ENCODE data around the gene OR13C9.
"Not testable (repeated sequence)": the region's sequence is repeated elsewhere in the genome, so short reads cannot be mapped to it uniquely, and the experiment has no call there.

OR13C9 gene

GRCh38 chr9:104618104-104618503, at the start of gene OR13C9:
Gene OR13C9, minus strand, starts transcription at chr9:104618204. Its CDS starts 0 bp downstream, at chr9:104618204.
- DNase-seq (ENCODE audit: low read depth in 2 of 2), result no peak

GRCh38 chr9:104658496-104659195, 40.6 kb upstream of the OR13C9 start:
- no peak for DNase-seq (ENCODE audit: low read depth in 2 of 2)

GRCh38 chr9:104635456-104635855, 17.5 kb upstream of the OR13C9 start:
- DNase-seq (ENCODE audit: low read depth in 2 of 2), result no peak

DNA sequence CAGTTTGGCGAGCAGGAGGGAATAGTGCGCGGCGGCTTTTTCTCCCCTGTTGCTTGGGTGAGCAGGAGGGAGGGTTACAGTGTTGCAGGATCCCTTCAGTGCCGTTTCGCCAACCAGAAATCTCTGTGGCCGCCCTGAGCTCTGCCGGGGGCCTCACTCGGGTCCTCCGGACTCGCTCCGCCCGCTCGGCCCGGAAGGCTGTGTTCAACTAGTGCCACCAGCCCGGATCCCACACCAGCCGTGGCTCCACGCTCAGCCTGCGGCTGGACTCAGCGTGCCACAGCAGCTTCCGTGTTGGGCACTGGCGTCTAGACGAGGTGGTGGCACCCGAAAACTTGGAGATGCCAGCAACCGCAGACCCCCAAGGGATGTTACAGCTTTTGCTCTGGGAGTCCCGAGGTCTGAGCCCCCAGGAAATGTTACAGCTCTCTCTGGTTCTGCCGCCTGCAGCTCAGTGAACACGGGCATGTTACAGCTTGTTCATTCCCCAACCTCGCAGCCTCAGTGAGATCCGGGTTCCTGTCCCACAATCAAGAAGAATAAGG, 16.0 kb upstream of the OR13C9 start:
- DNase-seq (ENCODE audit: low read depth in 2 of 2), result no peak

DNA sequence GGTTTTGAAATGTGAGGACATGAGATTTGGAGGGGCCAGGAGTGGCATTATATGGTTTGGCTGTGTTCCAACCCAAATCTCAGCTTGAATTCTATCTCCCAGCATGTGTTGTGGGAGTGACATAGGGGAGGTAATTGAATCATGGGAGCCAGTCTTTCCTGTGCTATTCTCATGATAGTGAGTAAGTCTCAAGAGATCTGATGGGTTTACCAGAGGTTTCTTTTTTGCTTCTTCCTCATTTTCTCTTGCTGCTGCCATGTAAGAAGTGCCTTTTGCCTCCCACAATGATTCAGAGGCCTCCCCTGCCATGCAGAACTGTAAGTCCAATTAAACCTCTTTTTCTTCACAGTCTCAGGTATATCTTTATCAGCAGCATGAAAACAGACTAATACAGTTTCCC, 8.0 kb upstream of the OR13C9 start:
- not testable (repeated sequence) for DNase-seq (ENCODE audit: low read depth in 2 of 2)

- no peak for DNase-seq (ENCODE audit: low read depth in 2 of 2)
Measured at GRCh38 chr9:104617418-104617817, 586 bp downstream of the OR13C9 start.

DNA sequence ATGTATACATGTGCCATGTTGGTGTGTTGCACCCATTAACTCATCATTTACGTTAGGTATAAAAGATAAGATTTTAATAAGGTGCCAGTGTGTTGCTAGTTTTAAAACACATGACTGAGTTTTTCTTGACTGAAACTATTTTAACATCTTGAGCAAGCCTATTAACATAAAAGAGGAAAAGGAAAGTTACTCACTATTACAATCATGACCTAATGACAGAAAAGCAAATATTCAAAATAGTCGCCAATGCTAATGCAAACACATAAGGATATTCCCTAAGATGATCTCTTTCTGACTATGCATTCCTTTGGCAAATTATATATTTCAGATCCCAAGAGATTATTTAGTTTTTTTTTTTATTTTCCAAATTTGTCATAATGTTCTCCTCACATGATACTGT, 6.8 kb downstream of the OR13C9 start:
- no peak for DNase-seq (ENCODE audit: low read depth in 2 of 2)

- no peak for DNase-seq (ENCODE audit: low read depth in 2 of 2)
Measured at GRCh38 chr9:104608336-104608735, 9.7 kb downstream of the OR13C9 start.

DNA sequence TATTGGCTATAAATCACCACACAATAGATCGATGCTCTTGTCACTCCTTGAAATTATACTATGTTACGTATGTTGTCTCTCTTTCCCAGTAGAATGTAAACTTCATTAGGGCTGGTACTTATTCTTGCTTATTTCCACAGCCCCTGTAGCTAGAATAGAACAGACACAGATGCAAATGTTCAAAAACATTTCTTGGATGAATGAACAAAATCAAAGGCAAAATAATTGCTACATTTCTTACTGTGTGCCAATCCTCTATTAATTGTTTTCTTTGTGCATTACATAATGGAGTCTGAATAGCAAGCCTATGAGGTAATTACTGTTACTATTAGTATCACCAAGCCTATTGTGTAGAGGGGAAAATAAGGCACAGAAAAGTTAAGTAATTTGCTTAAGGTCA, 11.9 kb downstream of the OR13C9 start:
- DNase-seq (ENCODE audit: low read depth in 2 of 2), result no peak

- DNase-seq (ENCODE audit: low read depth in 2 of 2), result not testable (repeated sequence)
Measured at GRCh38 chr9:104605527-104605926, 12.5 kb downstream of the OR13C9 start, which contains the start of gene OR13C2. Gene OR13C2, minus strand, starts transcription at chr9:104605627. Its CDS starts 0 bp downstream, at chr9:104605627.

DNA sequence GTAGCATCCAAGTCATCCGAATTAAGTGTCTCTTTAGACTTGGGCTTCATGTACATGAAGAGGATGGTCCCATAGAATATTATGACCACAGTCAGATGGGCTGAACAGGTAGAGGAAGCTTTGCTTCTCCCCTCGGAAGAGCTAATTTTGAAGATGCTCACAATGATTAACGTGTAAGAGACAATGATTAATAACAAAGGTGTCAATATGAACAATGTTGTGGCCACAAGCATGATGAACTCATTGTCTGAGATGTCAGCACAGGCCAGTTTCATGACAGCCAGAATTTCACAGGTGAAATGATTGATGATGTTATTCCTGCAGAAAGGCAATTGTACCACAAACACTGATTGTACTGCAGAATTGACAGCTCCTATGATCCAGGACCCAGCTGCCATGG, 13.2 kb downstream of the OR13C9 start:
- no peak for DNase-seq (ENCODE audit: low read depth in 2 of 2)

DNA sequence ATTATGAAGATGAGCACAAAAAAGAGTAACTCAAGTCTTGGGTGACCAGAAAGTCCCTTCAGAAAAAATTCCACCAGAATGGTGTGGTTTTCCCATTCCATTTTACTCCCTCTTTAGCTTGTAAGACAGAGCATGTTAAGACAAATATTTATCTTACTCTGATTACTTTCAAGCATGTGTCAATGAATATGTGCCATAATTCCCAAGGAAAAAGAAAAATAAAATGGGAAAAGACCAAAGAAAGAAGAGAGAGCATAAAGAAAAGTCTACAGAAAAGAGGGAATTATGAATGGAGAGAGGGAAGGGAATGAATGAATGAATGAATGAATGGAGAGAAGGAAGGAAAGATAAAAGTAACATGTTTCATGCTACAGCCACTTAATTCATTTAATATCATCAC, 18.7 kb downstream of the OR13C9 start, which contains the start of gene OR13C5:
Gene OR13C5, minus strand, starts transcription at position 101 of the 400 bp plus-strand sequence. Its CDS starts 0 bp downstream, at position 101.
- not testable (repeated sequence) for DNase-seq (ENCODE audit: low read depth in 2 of 2)

DNA sequence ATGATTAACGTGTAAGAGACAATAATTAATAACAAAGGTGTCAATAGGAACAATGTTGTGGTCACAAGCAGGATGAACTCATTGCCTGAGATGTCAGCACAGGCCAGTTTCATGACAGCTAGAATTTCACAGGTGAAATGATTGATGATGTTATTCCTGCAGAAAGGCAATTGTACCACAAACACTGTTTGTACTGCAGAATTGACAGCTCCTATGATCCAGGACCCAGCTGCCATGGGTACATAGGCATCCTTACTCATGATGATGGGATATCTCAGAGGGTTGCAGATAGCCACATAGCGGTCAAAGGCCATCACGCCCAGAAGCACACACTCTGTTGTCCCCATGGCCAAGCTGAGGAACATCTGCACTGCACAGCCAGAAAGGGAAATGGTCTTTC, 19.3 kb downstream of the OR13C9 start:
- not testable (repeated sequence) for DNase-seq (ENCODE audit: low read depth in 2 of 2)

DNA sequence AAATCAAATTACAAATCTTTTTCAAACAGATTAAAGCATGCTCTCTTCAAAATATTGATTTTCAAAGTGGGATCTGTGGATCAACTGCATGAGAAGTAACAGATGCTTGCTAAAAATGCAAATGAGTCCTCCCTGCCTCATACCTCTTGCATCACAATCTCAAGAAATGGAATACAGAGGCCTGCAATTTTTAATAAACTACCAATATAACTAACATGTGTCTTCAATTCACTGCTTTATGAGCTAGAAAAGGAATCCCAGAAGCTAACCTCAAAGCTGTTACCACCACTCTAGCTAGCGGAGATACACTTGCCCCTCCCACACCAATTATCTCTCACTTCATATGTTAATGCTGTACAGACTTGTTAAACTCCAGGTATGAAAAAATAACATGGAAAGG, 28.4 kb downstream of the OR13C9 start:
- DNase-seq (ENCODE audit: low read depth in 2 of 2), result no peak

- no peak for DNase-seq (ENCODE audit: low read depth in 2 of 2)
Measured at GRCh38 chr9:104586496-104587180, 31.4 kb downstream of the OR13C9 start.

- DNase-seq (ENCODE audit: low read depth in 2 of 2), result no peak
Measured at GRCh38 chr9:104580562-104580961, 37.4 kb downstream of the OR13C9 start.

- DNase-seq (ENCODE audit: low read depth in 2 of 2), result no peak
Measured at GRCh38 chr9:104577263-104577662, 40.7 kb downstream of the OR13C9 start.

DNA sequence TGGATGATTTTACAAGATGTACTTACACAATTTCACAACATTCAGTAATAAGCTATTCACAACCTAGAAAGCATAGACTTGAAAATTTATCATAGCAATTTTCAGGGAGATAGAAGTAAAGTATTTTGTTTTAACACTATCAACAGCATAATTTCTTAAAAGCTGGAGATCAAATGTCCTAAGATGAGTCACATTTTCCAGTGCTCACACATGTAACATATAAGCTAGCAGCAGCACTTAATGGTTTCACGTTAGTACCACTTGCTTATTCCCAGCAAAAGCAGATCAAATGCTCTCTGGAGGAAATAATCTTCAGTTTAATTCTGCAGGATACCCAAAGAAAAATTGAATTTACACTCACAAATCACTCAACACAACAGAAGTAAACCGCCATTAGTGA, 42.5 kb downstream of the OR13C9 start:
- no peak for DNase-seq (ENCODE audit: low read depth in 2 of 2)

DNA sequence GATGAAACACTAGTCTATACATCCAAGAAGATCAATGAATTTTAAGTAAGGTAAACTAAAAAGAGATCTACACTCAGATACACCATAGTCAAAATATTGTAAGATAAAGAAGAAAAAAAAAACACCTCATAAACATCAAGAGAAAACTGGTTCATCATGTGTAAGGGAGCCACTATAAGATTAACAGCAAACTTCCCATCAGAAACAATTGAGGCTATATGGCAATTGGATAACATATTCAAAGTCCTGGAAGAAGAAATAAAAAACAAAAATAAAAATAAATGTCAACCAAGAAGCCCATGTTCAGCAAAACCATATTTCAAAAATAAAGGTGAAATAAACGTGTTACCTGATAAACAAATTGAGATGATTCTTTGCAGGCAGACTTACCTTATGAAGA, 45.4 kb downstream of the OR13C9 start:
- DNase-seq (ENCODE audit: low read depth in 2 of 2), result no peak

DNA sequence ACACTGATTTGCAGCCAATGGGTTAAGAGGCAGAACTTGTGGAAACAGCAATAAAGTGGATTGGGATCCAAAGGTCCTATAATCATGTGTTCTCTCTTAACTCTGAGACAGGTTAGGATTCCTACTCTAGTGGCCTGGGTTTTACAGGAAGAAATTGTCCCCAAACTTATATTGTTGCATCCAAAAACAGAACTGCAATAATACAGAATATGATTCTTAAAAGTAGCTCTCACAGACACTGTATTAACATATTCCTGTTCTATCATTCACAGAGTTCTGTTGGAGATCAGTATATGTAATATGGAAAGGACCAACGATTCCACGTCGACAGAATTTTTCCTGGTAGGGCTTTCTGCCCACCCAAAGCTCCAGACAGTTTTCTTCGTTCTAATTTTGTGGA, 49.1 kb downstream of the OR13C9 start, which contains the start of gene OR13C8:
Gene OR13C8, plus strand, starts transcription at position 301 of the 400 bp plus-strand sequence. Its CDS starts 0 bp downstream, at position 301.
- DNase-seq (ENCODE audit: low read depth in 2 of 2), result no peak

All from stimulated activated CD4-positive, alpha-beta T cell treated with anti-CD3 and anti-CD28 coated beads, Interleukin-12 subunit alpha, Interleukin-12 subunit beta, amount 100 ng/mL, for 24 hours (primary cell).